Measurements from ENCODE around the gene BLMH. TPM values are rescaled to one million over a fixed set of nuclear protein-coding genes. Genes with fewer than 3 reads are reported as not detected.

The BLMH gene
- total and polyA plus RNA-seq, 9 of the 15 experiments (the other 6 are each of a cell fraction or from before 2014, with no cell fraction given), result 26.0 to 118 (median 67.3) TPM

GRCh38 chr17:30324723-30325122 lies 33.0 kb upstream of the BLMH start (continued):
- TF ChIP-seq PBX2 (CRISPR knock-in tag; IDR thresholded peaks at IDR 0.05; ENCODE audit: low read depth), result peak; percentile 52
- TF ChIP-seq PBX2 (tag; conservative IDR thresholded peaks at IDR 0.05; ENCODE audit: low read depth), result peak; percentile 83

GRCh38 chr17:30323895-30324319 lies 32.2 kb upstream of the BLMH start:
- no peak overlapping the region for H3K4me3 ChIP-seq
- H3K4me1 ChIP-seq (replicated peaks in 1 of 2; ENCODE audit: control insufficient read depth in 2 of 2, insufficient read depth in 2 of 2, low read length in 2 of 2), result peaks cover 0 to 17% of the 10 kb centered on the region in 2 experiments; a peak in 3 of 5 replicates
- in situ Hi-C loops (cut with MboI), result no loop called here
- H3K36me3 ChIP-seq (ENCODE audit: control insufficient read depth, insufficient read depth, low read length), result no peaks in the 10 kb centered on the region
- no peaks in the 10 kb centered on the region for H3K79me2 ChIP-seq (ENCODE audit: control insufficient read depth, insufficient read depth, low read length)
- CTCF ChIA-PET (ENCODE audit: low intra/inter-chr PET ratio), result no interaction called here
- peaks cover 0 to under 1% of the 10 kb centered on the region in 2 experiments; a peak in 1 of 5 replicates for H3K27me3 ChIP-seq (ENCODE audit: control insufficient read depth in 2 of 2, insufficient read depth in 2 of 2, low read length in 2 of 2)
- H3K27ac ChIP-seq (ENCODE audit: extremely low read depth, low read depth, low read length), result no peak overlapping the region
- H3K4me2 ChIP-seq (ENCODE audit: insufficient read depth, low read length), result no peak overlapping the region
- no peaks in the 10 kb centered on the region for H3K9me3 ChIP-seq (replicated peaks; ENCODE audit: control insufficient read depth, insufficient read depth, low read depth, low read length)
- no peaks in the 10 kb centered on the region for H4K20me1 ChIP-seq (replicated peaks; ENCODE audit: control insufficient read depth, insufficient read depth, low read length)
- FAIRE-seq (no peak), DNase-seq (ENCODE audit: extremely low read depth in 1 of 4, low spot score in 3 of 4) (peak in 2 of 4 experiments; percentile 15 to 45), ATAC-seq (peak; percentile 89)
- POLR2A ChIA-PET, result interaction anchor here (0.8 to 1.4 kb wide), 3 partner anchors 8 to 16 kb away, joined by 3 to 4 read pairs (median 3); no protein-coding TSS in a partner anchor
- no peak overlapping the region for H2AFZ ChIP-seq (ENCODE audit: low read depth, low read length)
- H3K9ac ChIP-seq (ENCODE audit: insufficient read depth in 1 of 2, low read depth in 2 of 2, low read length in 2 of 2), result no peak overlapping the region
- intact Hi-C loops (cut with micrococcal nuclease), result no loop called here
- H3K9me1 ChIP-seq (ENCODE audit: control insufficient read depth, insufficient read depth, low read length), result no peaks in the 10 kb centered on the region
- no TSS peak for BruUV-seq (replicated peaks)
- TF ChIP-seq EP300 (IDR thresholded peaks at IDR 0.05; ENCODE audit: low read length) (peak; percentile 47), SUPT5H (IDR thresholded peaks at IDR 0.05) (no peak), ZNF780A (CRISPR knock-in tag; IDR thresholded peaks at IDR 0.05) (no peak), ZNF354B (CRISPR knock-in tag; IDR thresholded peaks at IDR 0.05) (no peak), ZNF431 (CRISPR knock-in tag; IDR thresholded peaks at IDR 0.05) (no peak), UBTF (IDR thresholded peaks at IDR 0.05; ENCODE audit: borderline replicate concordance in 1 of 2, low read depth in 2 of 2, low read length in 2 of 2) (0 out of 4 replicates have a peak, but pooled peaks of 1 of the 2 experiments have one; percentile 34), POLR2B (IDR thresholded peaks at IDR 0.05; ENCODE audit: low read depth, partially characterized antibody) (no peak), MAFF (IDR thresholded peaks at IDR 0.05; ENCODE audit: low read length) (no peak), ZNF830 (CRISPR knock-in tag; IDR thresholded peaks at IDR 0.05) (no peak), PHTF2 (CRISPR knock-in tag; IDR thresholded peaks at IDR 0.05) (no peak), ZNF395 (CRISPR knock-in tag; IDR thresholded peaks at IDR 0.05) (no peak), FOXM1 (IDR thresholded peaks at IDR 0.05; ENCODE audit: low read depth) (no peak), FOXM1 (CRISPR knock-in tag; IDR thresholded peaks at IDR 0.05; ENCODE audit: low read depth) (no peak), BRD4 (IDR thresholded peaks at IDR 0.05) (no peak), MAFG (tag; conservative IDR thresholded peaks at IDR 0.05) (no peak)

Measured in K562 (cell line).